Measurements from ENCODE around the gene SMARCA2.

Gene SMARCA2

DNA sequence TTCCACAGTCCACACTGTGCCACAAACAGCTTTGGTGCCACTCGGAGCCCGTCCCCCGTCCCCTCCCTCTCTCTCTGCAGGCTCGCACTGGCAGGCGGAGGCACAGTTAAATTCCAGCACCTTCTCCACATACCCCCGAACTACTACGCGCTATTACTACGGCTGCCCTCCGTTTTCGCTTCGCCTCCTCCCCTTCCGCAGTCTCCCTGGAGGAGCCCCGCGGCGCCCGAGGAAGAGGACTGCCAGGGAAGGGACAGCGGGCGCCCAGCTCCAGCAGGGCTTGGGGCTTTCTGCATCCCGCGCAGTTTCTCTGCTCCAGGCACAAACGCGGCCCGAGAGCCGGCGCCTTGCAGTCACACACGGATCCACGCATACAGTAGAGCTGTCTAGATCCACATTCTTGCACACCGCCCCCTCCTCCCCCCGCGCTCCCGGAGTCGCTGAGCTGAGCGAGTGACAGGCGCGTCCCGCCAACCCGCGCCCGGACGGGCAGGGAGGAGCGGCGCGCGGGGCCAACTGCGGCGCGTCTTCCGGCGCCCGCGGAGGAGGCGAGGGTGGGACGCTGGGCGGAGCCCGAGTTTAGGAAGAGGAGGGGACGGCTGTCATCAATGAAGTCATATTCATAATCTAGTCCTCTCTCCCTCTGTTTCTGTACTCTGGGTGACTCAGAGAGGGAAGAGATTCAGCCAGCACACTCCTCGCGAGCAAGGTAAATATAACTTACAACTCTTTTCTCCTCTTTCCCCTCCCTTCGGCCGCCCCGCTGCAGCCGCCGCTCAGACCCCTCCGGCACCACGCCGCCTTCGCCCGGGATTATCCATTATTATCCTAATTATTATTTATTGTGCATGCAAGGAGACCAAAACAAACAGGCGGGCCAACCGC is at the start of gene SMARCA2:
Gene SMARCA2, plus strand, starts transcription at position 652 of the 885 bp plus-strand sequence. CDS start 13,676 bp downstream, outside the sequence.
- peak; percentile 99 for DNase-seq

GRCh38 chr9:1966725-1967366 is 48.3 kb upstream of the SMARCA2 start:
- DNase-seq, result no peak

DNA sequence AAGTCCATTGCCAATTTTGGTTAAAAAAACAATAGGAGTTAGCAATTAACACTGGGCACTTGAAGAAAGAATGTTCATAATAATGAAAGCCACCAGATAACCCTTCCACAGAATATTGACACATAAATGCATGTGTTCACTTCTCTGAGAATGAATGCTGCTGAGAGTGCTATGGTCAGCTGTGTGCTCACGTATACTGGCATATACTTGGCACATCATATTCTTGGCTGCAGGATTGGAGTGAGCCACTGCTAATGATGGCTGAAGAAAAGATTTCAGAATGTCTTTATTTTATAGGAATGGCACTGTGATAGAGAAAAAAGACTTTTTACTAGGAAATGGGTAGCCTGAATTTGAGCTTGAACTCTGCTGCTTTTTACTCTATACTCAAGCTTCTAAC is 46.0 kb upstream of the SMARCA2 start:
- DNase-seq, result no peak

GRCh38 chr9:1969898-1970297 is 45.2 kb upstream of the SMARCA2 start:
- no peak for DNase-seq

DNA sequence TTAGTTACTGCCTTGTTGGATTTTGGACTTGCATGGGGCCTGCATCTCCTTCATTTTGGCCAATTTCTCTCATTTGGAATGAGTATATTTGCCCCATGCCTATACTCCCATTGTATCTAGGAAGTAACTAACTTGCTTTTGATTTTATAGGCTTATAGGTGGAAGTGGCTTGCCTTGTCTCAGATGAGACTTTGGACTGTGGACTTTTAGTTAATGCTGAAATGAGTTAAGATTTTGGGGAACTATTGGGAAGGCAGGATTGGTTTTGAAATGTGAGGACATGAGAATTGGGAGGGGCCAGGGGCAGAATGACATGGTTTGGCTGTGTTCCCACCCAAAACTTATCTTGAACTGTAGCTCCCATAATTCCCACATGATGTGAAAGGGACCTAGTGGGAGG is 42.5 kb upstream of the SMARCA2 start:
- no peak for DNase-seq

- DNase-seq, result no peak
Observed at GRCh38 chr9:1977026-1977425, 38.1 kb upstream of the SMARCA2 start.

DNA sequence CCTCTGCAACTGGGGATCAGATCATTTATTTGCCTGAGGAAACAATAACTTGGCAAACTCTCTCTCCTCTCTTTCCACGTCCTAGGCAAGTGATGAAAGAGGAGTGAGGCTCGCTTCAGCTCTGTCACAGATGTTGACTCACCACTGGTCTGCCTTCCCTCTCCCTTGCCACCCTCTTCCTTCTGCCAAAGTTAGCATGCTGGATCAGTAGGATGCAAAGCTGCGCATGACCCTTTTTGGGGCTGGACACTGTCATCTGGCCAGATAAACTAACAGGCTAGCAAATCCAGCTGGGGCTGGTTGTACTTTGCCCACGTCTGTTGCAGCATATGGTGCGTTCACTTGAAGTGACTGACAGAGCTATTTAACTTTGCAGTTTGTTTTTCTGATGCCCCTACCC is 36.2 kb upstream of the SMARCA2 start:
- DNase-seq, result peak; percentile 33

- DNase-seq, result peak; percentile 72
Observed at GRCh38 chr9:1979741-1980367, 35.3 kb upstream of the SMARCA2 start.

GRCh38 chr9:1980387-1980786 is 34.8 kb upstream of the SMARCA2 start:
- DNase-seq, result no peak

GRCh38 chr9:1982074-1982473 is 33.1 kb upstream of the SMARCA2 start:
- no peak for DNase-seq

DNA sequence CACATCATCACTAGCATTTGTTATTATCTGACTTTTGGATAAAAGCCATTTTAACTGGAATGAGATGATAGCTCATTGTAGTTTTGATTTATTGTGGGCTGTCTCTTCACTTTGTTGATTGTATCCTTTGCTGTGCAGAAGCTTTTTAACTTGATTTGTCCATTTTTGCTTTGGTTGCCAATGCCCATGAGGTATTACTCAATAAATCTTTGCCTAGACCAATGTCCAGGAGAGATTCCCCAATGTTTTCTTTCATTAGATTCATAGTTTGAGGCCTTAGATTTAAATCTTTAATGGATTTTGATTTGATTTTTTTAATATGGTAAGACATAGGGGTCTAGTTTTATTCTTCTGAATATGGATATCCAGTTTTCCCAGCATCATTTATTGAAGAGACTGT is 28.8 kb upstream of the SMARCA2 start:
- no peak for DNase-seq

DNA sequence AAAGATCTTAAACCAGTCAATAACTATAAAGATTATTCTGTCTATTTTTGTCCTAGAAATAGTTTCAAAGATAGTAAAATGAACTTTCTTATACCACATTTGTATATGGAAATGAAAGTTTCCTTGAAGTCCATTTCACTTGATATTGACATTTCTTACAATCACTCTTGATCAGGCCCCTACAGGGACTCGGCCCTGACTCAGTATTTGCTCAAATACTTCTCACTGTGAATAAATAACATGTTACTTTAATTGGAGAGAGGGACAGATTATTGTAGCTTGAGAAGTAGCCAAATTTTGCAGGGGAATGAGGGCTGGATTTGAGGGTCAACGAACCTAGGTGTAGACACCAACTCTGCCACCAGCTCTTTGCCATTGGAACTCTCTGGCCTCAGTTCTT is 25.6 kb upstream of the SMARCA2 start:
- no peak for DNase-seq

DNA sequence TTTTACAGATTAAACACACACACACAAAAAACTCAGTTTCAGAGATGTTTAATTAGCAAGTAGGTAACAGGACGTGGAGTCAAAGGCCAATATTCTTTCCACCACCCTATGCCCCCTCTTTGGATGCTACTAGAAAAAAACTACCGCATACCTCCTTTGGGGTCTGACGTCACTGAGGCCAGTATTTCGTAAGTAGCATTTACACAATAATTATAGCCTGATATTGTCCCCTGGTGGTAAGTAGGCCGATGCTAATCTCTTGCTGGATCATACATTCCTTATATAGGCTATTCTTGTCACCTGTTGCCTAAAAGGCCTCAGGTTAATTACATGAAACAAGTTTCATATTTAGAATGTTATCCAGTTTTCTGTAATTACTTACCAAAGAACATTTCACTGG is 21.0 kb upstream of the SMARCA2 start:
- DNase-seq, result no peak

- DNase-seq, result no peak
Observed at GRCh38 chr9:1995084-1995483, 20.1 kb upstream of the SMARCA2 start.

DNA sequence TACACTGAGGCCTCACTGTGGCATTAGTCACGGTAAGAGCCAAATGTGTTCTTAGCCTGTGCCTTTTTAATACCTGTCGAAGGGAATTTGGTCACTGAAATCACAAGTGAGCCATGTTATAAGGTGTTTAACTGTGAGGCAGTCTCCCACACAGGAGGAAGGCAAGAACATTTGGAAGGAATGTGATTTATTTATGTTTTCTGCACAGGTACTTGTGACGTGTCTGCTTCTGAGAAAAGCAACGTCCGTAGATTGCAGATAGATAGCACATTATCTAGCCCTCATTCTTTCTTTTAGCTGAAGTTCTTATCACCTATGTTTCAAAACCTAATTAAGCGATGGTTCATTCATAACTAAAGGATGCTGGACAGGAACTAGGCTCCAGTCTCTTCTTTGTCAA is 19.0 kb upstream of the SMARCA2 start:
- DNase-seq, result no peak

GRCh38 chr9:1997646-1998045 is 17.5 kb upstream of the SMARCA2 start:
- DNase-seq, result no peak

DNA sequence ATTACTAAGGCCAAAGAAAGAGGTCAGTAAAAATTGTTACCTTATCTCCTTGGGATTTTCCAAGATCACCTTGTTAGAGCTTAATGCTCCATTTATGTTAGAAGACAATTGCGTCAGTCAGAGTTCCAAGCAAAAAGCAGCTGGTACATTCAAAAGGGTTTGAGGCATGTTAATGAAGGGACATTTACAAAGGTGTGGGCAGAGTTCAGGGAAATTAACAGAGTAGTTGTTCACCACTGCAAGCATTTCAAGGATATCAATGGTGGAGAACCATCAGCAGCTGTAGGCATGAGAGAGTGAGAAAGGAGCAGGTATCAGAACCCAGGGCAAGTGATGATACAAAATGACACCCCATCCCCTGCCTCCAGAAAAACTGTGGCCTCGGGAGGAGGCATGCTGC is 17.0 kb upstream of the SMARCA2 start:
- no peak for DNase-seq

GRCh38 chr9:2000314-2000713 is 14.8 kb upstream of the SMARCA2 start:
- no peak for DNase-seq

DNA sequence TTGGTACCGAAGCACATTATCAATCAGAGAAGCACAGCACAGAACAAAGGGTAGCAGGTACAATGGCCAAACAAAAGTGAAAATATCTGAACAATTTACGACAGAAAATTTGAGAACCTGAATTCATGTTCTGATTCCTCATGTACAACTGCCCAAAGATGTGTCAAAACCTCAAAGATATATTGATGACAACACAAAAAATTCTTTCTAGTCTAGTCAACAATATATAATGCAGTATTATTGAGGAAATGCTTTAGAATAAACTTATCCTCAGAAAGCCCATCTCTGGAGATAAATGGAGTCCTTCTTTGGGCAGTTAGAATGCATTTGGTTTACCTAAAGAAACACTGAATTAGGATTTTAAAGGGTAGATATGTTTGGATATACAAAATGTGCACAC is 6.8 kb upstream of the SMARCA2 start:
- DNase-seq, result no peak

DNA sequence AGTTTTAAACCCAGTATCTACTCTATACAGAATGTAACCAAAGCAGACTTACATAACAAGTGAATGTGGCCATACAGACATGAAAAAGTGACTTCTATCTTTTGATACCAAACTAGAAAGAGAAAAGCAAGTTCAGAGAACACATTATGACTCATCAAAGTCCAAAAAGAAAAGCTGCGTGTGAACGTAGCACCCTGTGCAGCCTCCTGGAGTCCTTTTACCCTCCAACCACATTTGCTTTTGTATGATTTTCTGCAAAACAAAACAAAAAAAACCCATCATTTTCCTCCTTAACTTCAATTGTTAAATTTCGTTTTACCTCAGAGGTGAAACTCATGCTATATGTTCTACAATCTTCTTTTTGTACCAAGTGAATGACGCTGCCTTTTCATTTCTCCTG is 2.8 kb upstream of the SMARCA2 start:
- no peak for DNase-seq

DNA sequence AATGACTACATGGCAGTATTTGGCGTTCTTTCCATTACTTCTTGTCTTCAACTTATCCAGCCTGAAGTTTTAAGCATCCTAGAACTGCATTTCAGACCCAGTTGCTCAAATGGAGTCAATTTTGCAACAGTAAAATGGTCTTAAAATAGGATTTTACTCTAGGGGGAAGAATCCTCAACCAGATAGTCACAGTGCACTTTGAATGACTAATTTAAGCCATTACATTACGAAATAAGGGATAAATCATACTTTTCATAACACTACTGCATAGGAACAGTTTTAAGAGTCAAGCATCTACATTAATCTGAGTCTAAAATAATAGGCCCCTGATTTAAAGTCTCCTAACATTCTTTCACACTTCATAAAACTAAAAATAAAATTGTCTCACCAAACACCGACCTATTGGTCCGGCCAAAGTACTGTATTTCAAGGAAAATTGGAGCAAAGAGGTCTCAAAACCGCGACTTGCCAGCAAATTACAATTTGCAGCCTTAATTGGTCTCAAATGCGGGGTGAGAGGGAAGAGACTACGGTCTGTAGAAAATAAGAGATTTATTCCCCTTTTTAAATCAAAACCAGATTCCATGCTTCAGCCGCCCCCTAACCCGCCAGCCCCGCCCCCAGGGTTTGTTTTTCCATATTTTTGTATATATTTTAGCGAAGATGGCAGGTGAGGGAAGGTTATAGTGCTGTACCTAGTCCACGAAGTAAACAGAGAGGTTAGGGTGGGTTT is 1.2 kb upstream of the SMARCA2 start:
- DNase-seq, result peak; percentile 52

DNA sequence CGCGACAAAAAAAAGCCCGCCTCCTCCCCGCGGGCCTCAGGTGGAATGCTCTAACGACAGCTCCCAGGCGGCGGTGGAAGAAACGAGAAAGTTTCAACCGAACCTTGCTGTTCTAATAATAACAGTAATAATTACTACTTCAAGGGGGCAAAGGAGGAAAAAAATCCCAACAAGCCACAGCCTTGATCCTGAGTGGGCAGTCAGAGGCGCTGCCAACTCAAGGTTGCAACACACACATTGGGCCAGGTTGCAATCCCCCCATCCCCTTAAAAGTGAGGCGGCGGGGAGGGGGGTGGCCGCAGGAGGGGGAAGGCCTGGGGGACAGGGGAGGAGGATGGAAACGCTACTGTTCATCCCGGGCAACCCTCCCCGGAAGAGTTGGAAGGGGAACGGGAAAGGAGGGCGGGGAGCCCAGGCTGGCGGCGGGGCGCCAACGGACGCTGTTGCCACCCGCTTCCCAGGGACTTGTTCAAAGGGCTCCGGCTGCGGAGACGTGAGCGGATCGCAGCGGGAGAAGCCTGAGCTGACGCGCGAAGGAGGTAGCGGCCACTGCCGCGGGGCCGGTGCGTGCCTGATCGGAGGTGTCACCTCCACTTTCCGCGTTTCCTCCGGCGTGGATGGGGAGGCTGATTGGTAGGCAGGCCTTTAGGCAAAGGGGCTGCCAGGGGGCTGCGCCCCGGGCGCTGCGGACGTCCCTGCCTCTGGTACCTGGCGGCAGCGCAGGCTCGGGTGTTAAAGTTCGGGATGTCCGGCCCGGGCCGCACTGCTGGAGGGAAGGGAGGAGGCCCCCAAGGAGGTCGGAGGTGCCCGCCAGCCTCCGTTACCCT is 647 bp downstream of the SMARCA2 start:
- peak; percentile 80 for DNase-seq
